HG02885 (cell line): Measurements from ENCODE around the gene SRGAP1.
"Not testable (repeated sequence)": the region's sequence is repeated elsewhere in the genome, so short reads cannot be mapped to it uniquely, and the experiment has no call there.

ENCODE experiments used
- ATAC-seq: cut with Tn5 transposase; IDR thresholded peaks from one replicate; pipeline ENCODE4 v1.9.1; 2021; ENCODE audit warnings: mild to moderate bottlenecking; ENCODE audit not compliant: unreplicated experiment, poor library complexity

SRGAP1 gene

DNA sequence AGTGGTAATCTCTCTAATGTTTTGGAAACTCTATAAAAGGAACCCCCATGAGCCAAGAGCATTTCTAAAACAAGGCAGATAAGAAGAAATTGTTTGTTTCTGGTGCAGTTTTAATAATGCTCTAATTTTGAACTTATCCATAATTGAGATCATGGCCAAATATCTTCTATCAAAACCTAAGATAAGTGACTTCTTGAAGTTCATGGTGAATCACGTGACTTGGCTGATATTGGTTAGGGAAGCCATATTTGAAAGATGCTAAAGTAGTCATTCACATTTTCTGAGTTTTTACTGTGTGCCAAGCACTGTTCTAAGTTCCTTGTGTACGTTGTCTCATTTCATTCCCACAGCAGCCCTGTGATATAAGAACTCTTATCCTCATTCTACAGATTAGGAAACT lies 219.7 kb downstream of the SRGAP1 start:
- no peak for ATAC-seq

DNA sequence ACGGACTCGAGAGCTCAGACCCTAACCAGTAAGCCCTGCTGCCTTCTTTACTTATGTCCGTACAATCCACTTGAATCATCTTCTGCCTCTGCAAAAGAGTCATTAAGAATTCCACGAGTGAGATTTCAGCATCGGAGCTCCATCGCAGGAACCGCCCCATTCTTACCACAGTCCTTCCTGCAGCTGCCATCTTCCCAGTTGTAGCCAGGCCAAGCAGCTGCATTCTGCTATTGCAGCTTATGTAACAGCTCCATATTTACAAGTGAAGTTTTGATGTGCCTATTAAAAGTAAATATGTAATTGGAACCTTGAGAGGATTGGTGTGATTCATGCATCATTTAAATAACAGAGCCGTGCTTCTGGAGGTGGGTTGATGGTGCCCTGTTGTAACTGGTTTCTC lies 220.2 kb downstream of the SRGAP1 start:
- ATAC-seq = no peak

- ATAC-seq = no peak
These were observed 221.5 kb downstream of the SRGAP1 start for GRCh38 chr12:64065881-64066451.

GRCh38 chr12:64066776-64067175 lies 222.3 kb downstream of the SRGAP1 start:
- no peak for ATAC-seq

DNA sequence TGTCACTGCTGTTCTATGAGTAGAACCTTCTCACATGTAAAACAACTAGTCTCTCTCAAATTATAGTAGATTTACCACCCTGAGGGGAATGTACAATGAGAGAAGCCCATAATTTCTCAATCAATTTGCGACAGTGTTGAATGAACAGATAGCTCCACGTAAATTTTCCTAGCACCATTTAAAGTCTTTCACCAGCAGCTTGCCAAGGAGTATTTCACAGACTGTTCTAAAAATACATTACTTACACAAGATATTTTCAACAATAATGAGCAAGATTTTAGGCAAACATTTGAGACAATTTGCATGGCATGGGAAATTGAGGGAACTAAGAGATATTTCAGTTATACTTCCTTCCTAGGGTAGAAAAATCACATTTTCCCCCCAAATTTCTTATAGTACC lies 226.0 kb downstream of the SRGAP1 start:
- ATAC-seq = no peak

DNA sequence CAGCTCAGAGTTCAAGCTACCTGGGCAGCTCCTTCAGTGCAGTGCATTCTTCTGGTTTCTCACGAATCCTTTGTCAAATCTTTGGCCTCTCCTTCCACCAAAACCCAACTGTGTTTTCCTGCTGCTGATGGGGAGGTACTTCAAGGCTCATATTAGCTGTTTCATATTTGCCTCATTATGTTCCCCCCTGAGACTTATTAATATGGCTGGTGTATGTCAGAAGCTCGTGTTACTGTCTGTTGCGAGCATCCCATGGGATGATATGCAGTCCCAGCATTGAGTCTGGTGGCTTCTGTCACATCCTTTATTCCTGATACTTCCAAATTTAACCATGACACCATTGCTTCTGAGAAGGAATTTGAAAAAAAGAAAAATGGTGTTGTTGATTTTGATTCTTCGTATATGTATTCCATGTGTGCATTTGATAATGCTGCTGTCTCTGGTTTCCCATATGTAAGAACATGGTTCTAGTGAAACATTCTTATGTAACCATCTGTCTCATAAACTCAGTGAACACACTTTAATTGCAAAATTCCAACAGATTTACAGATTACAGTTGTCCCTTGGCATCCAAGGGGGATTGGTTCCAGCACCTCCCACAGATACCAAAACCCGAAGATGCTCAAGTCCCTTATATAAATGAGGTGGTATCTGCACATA lies 228.5 kb downstream of the SRGAP1 start:
- no peak for ATAC-seq

DNA sequence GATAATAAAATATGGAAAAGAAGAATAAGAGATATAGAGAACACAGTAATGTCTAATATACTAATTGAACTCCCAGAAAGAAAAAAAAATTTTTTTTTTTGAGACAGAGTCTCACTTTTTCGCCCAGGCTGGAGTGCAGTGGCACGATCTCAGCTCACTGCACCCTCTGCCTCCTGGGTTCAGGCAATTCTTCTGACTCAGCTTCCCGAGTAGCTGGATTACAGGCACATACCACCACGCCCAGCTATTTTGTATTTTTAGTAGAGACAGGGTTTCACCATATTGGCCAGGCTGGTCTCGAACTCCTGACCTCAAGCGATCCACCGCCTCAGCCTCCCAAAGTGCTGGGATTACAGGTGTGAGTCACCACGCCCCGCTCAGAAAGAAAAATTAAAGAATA lies 232.1 kb downstream of the SRGAP1 start:
- ATAC-seq = not testable (repeated sequence)

DNA sequence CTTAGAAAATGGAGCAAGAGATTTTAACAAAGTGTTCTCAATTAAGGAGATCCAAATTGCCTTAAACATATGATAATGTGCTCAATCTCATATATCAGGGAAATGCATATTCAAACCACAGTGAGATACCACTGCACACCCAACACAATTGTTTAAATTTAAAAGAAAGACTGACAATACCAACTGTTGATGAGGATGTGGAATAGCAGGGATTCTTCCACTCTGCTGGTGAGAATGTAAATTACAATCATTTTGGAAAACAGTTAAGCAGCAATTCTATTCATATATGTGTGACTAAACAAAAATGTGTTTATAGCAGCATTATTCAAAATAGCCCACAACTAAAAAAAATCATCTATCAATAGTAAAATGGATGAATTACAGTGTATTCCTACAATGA lies 233.4 kb downstream of the SRGAP1 start:
- no peak for ATAC-seq

- no peak for ATAC-seq
These were observed 236.0 kb downstream of the SRGAP1 start for GRCh38 chr12:64080319-64081007.

DNA sequence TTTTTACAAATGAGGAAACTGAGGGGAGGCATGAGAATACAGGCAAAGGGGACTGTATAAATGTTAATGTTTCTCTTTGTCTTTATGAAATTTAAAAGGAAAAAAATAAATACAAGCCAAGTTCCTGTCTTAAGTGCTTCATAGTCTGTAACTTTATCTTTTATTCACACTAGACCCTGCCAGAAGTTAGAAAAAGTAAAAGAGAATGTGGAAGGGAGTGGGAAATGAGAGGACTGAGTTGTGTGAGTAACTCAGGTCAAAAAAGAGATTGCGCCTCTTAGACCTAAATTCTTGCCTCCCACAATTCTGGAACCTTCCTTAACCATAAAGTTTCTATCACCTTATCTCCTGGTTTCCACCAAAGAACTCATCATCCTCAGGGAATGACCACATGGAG lies 236.5 kb downstream of the SRGAP1 start:
- no peak for ATAC-seq

GRCh38 chr12:64082116-64082515 lies 237.6 kb downstream of the SRGAP1 start:
- no peak for ATAC-seq

DNA sequence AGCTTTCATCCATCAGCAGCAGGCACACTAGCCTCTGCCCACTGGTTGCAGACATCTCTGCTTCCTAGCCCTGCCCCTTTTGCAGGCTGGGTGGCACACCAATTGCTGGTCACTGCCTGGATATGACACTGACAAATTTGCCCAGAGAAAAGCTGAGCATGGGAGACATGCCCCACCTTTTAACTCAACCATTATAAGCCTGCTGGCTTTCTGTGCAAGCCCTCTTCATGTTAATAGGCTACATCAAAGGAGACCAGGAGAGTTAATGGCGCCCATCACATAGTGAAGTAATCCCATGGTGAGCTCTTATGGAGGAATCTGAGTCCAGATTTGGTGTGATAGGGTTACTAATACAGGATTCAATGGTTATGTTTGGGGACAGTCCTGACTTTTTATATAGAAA lies 238.4 kb downstream of the SRGAP1 start:
- ATAC-seq = no peak

DNA sequence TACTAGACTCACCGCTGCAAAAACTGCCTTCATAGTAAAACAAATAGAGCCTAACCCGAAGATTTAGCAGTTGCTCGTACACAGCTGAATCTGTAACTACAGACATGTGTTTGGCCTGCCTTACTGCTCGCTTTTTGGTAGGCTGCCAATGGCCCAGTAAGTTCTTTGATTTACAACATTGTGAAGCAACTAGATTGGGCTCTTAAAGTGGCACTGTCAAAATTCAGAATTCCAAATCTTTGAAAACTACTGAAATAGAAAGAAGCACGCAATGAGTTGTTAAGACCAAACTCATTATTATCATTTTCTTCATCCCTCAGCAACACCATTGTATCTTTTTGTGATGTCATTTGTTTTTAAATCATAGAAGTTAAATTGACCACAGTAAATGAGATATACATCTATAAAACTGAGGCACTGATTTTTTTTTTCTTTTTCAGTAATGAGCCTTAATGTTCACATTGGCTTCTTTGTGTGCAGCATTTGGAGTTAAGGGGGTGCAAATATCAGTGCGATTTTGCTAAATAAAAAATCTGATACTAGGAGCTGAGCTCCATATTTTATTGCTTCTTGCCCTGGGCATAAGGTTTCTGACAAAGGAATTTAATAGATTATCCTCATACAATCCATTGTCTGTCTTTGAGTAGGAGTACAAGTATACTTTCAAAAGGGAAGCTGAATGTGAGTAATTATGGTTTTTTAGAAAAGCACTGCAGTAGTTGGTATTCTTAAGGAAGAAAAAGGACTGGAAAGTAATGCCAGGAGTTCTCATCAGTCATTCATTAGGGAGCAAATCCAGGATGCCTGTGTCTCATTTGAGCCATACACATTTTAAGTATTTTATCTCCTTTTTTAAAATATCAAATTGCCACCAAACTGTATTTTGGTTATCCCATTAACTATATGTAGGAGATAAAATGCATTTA lies 239.0 kb downstream of the SRGAP1 start:
- ATAC-seq = no peak

GRCh38 chr12:64085154-64085553 lies 240.7 kb downstream of the SRGAP1 start:
- ATAC-seq = no peak

GRCh38 chr12:64085996-64086395 lies 241.5 kb downstream of the SRGAP1 start:
- no peak for ATAC-seq

GRCh38 chr12:64086946-64087345 lies 242.4 kb downstream of the SRGAP1 start:
- no peak for ATAC-seq

DNA sequence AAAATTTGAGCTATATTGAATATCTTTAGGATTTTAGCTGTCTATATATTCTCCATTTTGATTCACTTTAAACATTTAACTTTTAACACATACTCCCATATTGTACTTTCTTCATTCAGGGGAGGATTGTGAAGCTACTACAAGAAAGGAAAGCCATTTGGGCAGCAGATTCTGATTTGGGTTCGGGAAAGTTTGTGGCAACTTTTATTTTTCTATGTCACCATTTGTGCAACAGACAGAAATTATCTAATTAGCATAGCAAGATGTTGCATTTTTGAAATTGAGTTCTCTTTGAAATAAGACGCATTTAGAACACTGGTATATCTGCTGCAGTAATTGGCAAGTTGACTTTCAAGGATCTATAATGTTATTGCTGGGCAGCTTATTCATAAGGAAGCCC lies 243.3 kb downstream of the SRGAP1 start:
- no peak for ATAC-seq

DNA sequence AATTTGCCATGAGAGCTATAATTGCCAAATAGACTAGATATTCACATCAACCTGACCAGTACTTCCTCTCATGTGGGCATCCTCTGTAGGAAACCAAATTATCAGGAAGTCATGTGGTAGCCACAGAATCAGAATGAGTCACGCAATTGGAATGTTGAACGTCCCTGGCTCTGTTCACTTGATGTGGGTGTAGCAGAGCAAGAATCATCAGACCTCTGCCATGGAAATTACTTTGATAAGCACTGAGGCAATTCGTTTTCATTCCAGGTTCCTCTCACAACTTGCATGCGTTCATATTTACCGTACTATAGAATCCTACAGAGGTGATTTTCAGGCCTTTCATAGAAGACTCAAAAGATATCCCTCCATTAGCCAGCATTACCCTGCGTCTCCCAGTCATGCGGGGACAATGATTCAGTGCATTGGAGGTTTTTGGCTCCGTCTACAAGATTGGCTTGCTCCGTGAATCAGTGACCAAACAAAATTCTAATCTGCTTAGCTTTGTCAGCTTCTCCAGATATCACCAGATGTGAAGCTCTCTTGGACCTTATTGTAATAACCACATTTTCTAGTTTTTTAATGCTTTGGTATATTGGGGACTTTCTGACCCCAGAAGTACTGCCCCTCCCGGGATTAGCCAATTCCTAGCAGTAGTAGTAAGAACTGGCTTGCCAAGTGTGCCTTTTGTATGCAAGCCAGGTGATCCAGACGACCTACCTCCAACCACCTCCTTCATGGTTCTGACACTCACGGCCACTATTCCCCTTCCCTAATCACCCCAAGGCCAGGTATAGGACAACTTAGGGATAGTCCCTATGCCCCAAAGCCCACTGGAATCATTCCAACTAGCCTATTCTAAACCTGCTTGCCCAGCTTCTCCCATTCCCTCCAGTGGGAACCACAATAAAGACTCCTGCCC lies 244.2 kb downstream of the SRGAP1 start:
- ATAC-seq = no peak

DNA sequence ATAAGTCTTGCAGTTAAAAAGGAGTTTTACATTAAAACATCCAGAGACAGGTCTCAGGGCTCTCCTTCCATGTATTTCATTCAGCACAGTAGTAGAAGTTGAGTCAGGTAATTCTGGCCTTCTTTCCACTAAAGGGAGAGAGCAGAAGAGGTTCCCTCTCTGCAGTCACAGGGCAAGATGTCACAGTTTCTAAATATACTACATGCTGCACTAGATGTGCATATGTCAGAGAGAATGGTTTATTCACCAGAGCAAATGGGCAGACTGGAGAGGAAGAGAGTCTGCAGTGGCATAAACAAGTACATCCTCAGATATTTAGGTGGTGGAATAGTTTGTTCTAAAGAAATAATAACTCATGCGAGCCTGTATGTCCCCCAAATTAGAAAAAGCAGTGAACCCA lies 245.5 kb downstream of the SRGAP1 start:
- no peak for ATAC-seq

DNA sequence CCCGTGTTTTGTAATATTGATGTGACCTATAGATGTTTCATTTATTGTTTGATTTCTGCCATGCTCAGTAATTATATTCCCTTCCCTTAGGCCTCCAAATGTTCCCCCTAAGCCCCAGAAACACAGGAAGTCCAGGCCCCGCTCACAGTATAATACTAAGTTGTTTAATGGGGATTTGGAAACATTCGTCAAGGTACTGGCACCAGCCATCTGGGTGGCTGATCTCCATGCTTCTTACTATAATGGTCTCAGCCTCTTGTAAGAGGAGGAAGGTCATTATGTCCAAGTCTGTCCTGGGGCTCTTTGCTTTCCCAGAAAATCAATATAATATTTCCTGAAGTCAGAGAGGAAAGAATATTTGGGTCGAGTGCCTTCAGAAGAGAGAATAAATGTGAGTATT lies 246.7 kb downstream of the SRGAP1 start:
- no peak for ATAC-seq
